Neuronal stem cell (in vitro differentiated cells): Measurements from ENCODE around the gene SYDE2.
A peak's percentile ranks its signal among the peaks of the same experiment; 100 is the strongest.

Experiments
- DNase-seq: peaks from one replicate; pipeline ENCODE4 v3.0.0-alpha.2; 2013; ENCODE audit warnings: low spot score
- H2AFZ ChIP-seq: one replicate; pipeline ENCODE4 v1.6.1; 2013; ENCODE audit warnings: mild to moderate bottlenecking, low read length, inconsistent platforms
- H2AK5ac ChIP-seq: 2 replicates; pipeline ENCODE4 v1.6.1; 2013; ENCODE audit warnings: low read depth, mild to moderate bottlenecking, inconsistent platforms, low read length, moderate library complexity, mixed read lengths
- H2BK120ac ChIP-seq: 2 replicates; pipeline ENCODE4 v1.6.1; 2013; ENCODE audit warnings: low read depth, mild to moderate bottlenecking, inconsistent platforms, low read length, moderate library complexity, mixed read lengths
- H2BK12ac ChIP-seq: one replicate; pipeline ENCODE4 v1.6.1; 2013; ENCODE audit warnings: low read length, inconsistent platforms
- H2BK15ac ChIP-seq: 2 replicates; pipeline ENCODE4 v1.6.1; 2013; ENCODE audit warnings: mild to moderate bottlenecking, low read length, inconsistent platforms, mixed read lengths
- H2BK5ac ChIP-seq: one replicate; pipeline ENCODE4 v1.6.1; 2013; ENCODE audit warnings: inconsistent platforms, mild to moderate bottlenecking, low read length, moderate library complexity
- H3K14ac ChIP-seq: one replicate; pipeline ENCODE4 v1.6.1; 2013; ENCODE audit warnings: low read length, inconsistent platforms
- H3K18ac ChIP-seq: 2 replicates; pipeline ENCODE4 v1.6.1; 2013; ENCODE audit warnings: low read length, inconsistent platforms
- H3K23ac ChIP-seq: 2 replicates; pipeline ENCODE4 v1.6.1; 2013; ENCODE audit warnings: low read depth, mild to moderate bottlenecking, mixed read lengths, low read length, inconsistent platforms; ENCODE audit not compliant: poor library complexity
- H3K27ac ChIP-seq: replicated peaks from 3 replicates; pipeline ENCODE4 v1.5.1; 2013; ENCODE audit warnings: low read length, inconsistent platforms
- H3K27me3 ChIP-seq, 3 experiments: 2 replicates each; pipeline ENCODE4 v1.6.1; 2013; ENCODE audit warnings: low read length in 3 of 3, mild to moderate bottlenecking in 2 of 3, inconsistent platforms in 1 of 3, low read depth in 1 of 3, mixed read lengths in 1 of 3, moderate library complexity in 1 of 3; ENCODE audit not compliant: control insufficient read depth in 3 of 3, insufficient read depth in 3 of 3
- H3K36me3 ChIP-seq, 2 donors: replicated peaks in 1 of 2; 2 replicates each; pipeline ENCODE4 v1.6.1; 2013; ENCODE audit warnings: low read length in 2 of 2; ENCODE audit not compliant: control insufficient read depth in 2 of 2, insufficient read depth in 2 of 2
- H3K4ac ChIP-seq: 2 replicates; pipeline ENCODE4 v1.6.1; 2013; ENCODE audit warnings: inconsistent platforms, mild to moderate bottlenecking, low read length, moderate library complexity
- H3K4me1 ChIP-seq, 2 donors: 1 replicate in 1 of 2; 2 replicates in 1 of 2; pipeline ENCODE4 v1.6.1; 2013; ENCODE audit warnings: low read length in 2 of 2, low read depth in 1 of 2; ENCODE audit not compliant: control insufficient read depth in 2 of 2, insufficient read depth in 1 of 2
- H3K4me2 ChIP-seq: one replicate; pipeline ENCODE4 v1.6.1; 2013; ENCODE audit warnings: mild to moderate bottlenecking, low read length, inconsistent platforms; ENCODE audit not compliant: insufficient read depth, poor library complexity, severe bottlenecking
- H3K4me3 ChIP-seq, 2 donors: 2 replicates each; pipeline ENCODE4 v1.5.1; 2013; ENCODE audit warnings: low read length in 2 of 2, mild to moderate bottlenecking in 2 of 2, inconsistent platforms in 1 of 2, moderate library complexity in 1 of 2
- H3K79me1 ChIP-seq: one replicate; pipeline ENCODE4 v1.6.1; 2013; ENCODE audit warnings: low read depth, mild to moderate bottlenecking, inconsistent platforms, low read length, moderate library complexity
- H3K9ac ChIP-seq: one replicate; pipeline ENCODE4 v1.6.1; 2013; ENCODE audit warnings: mild to moderate bottlenecking, low read depth, low read length, inconsistent platforms; ENCODE audit not compliant: poor library complexity
- H3K9me3 ChIP-seq, 2 donors: replicated peaks in 1 of 2; 2 replicates each; pipeline versions ENCODE3 to v1.6.1; 2013; ENCODE audit warnings: low read length in 2 of 2, mild to moderate bottlenecking in 2 of 2, inconsistent platforms in 1 of 2, low read depth in 1 of 2, mixed read lengths in 1 of 2, moderate library complexity in 1 of 2; ENCODE audit not compliant: control insufficient read depth in 2 of 2, insufficient read depth in 1 of 2
- H4K8ac ChIP-seq: one replicate; pipeline ENCODE4 v1.6.1; 2013; ENCODE audit warnings: low read depth, mild to moderate bottlenecking, inconsistent platforms, low read length, moderate library complexity
- H4K91ac ChIP-seq: one replicate; pipeline ENCODE4 v1.6.1; 2013; ENCODE audit warnings: low read length, low read depth, mild to moderate bottlenecking, inconsistent platforms; ENCODE audit not compliant: poor library complexity
- WGBS, 2 donors: extraction: QIAGEN DNeasy Blood & Tissue Kit; methylation state at CpG; one replicate each; pipeline ENCODE4 v1.1.7; 2013; ENCODE audit warnings: missing lambda C conversion rate in 2 of 2, mixed read lengths in 1 of 2; ENCODE audit not compliant: insufficient read length in 2 of 2, insufficient replicate concordance in 1 of 2; ENCODE audit errors: extremely low coverage in 2 of 2; 5-methylcytosine and 5-hydroxymethylcytosine counted together

SYDE2 gene

DNA sequence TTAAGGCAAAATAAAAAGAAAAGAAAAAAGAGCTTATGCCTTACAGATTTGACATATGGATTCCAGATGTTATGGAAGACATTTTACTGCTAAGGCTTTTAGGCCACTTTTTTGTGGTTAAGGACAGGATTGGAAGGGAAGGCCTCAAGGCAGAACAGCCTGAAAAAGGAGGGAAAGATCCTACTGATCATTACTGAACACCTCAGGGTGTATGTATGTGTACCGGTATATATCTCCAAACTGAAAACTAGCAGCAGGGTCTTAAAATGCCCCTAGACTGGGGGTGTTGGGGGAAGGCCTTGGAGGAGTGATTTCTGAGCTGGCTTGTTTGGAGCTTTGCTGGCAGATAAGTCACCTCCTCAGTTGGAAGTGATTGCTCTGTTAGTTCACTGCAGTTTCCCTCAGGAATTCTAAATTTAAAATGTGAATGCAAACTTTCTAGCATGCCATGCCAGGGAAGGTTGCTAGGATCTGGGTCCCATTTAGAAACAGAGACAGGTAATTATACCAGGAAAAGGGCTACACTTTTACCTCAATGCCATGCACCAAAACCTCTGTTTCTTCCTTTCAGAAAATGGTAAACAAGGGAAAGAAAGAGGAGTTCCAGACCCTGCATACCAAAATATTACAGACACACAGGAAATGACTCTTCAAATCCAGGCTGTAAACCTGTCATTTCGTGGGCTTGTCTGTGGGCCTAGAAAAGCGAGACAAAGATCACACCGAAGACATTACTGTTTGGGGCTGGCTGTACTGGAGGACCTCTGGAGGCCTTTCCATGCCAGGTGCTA lies 43.6 kb upstream of the SYDE2 start:
- Histone ChIP-seq H2AK5ac (no peak overlapping the region), H4K91ac (no peak overlapping the region), H3K9ac (no peak overlapping the region), H2AFZ (peak overlapping the region; percentile 38), H2BK5ac (no peak overlapping the region), H3K27ac (peak overlapping the region; percentile 35), H3K14ac (no peak overlapping the region), H3K4me3 (no peak overlapping the region), H3K79me1 (no peaks in the 10 kb centered on the region), H3K27me3 (peaks cover 0 to 12% (median 0%) of the 10 kb centered on the region in 3 experiments), H2BK12ac (no peak overlapping the region), H3K23ac (no peak overlapping the region), H2BK15ac (no peak overlapping the region), H3K18ac (no peak overlapping the region), H3K4me2 (no peak overlapping the region), H3K4me1 (peaks cover 0 to 5% of the 10 kb centered on the region in 2 donors), H3K4ac (no peak overlapping the region), H4K8ac (no peak overlapping the region), H2BK120ac (no peak overlapping the region), H3K36me3 (no peaks in the 10 kb centered on the region), H3K9me3 (no peaks in the 10 kb centered on the region)
- WGBS, 2 donors: no CpG with 5 or more reads among the region's 4 CpGs
- DNase-seq: no peak

DNA sequence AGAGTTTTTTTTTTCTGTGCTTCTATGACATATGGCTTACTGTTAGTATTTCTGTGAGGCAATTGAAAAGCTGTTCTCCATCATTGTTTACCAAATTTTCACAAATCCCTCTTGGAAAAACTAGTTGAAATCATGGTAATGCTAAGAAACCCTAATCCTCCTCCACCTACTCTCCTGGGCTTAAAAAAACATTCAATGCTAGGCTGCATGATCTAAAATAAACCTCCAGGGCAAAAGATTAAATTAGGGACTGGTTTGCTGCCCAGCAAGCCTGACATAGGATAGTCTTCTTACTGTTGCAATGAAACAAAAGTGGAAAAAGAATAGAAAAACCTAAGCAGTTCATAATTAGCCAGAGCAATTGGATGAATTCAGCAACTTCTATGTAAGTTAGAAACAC lies 42.6 kb upstream of the SYDE2 start:
- H3K27me3 ChIP-seq: peaks cover 0 to 15% (median 0%) of the 10 kb centered on the region in 3 experiments
- no peak overlapping the region for H3K14ac ChIP-seq
- H3K4ac ChIP-seq: no peak overlapping the region
- no peak overlapping the region for H2BK12ac ChIP-seq
- H2AK5ac ChIP-seq: no peak overlapping the region
- no peaks in the 10 kb centered on the region for H3K36me3 ChIP-seq
- H3K9ac ChIP-seq: no peak overlapping the region
- H3K23ac ChIP-seq: no peak overlapping the region
- no peak overlapping the region for H3K27ac ChIP-seq
- H3K4me3 ChIP-seq: no peak overlapping the region
- H2AFZ ChIP-seq: no peak overlapping the region
- peaks cover 0 to 5% of the 10 kb centered on the region in 2 donors for H3K4me1 ChIP-seq
- H4K8ac ChIP-seq: no peak overlapping the region
- H3K18ac ChIP-seq: no peak overlapping the region
- no peak overlapping the region for H2BK15ac ChIP-seq
- H2BK120ac ChIP-seq: no peak overlapping the region
- H3K4me2 ChIP-seq: no peak overlapping the region
- no peak for DNase-seq
- no peaks in the 10 kb centered on the region for H3K9me3 ChIP-seq
- H3K79me1 ChIP-seq: no peaks in the 10 kb centered on the region
- no peak overlapping the region for H4K91ac ChIP-seq
- no peak overlapping the region for H2BK5ac ChIP-seq

DNA sequence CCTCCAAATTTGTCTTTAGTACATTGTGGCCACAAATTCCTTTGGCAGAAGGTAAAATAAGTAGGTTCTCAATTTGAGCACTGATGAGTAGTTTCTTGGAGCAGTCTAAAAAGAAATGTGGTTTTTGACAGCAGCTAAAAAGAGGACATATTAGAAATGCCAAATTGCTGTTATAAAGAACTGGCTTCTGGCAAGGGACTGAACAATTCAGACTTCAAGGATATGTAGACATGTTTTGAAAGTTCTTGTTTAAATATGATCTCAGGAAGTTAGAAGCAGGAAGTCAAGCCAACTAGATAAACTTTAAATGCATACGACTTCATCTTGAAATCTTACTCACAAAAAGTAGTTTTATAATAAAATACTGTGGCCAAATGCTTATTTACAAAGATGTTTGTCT lies 39.8 kb upstream of the SYDE2 start:
- H2BK5ac ChIP-seq: no peak overlapping the region
- H3K18ac ChIP-seq: no peak overlapping the region
- H3K27me3 ChIP-seq: peaks cover 0 to 21% (median 0%) of the 10 kb centered on the region in 3 experiments
- H2BK120ac ChIP-seq: no peak overlapping the region
- H2BK15ac ChIP-seq: no peak overlapping the region
- no peaks in the 10 kb centered on the region for H3K79me1 ChIP-seq
- H2AK5ac ChIP-seq: no peak overlapping the region
- H2BK12ac ChIP-seq: no peak overlapping the region
- no peak overlapping the region for H3K9ac ChIP-seq
- DNase-seq: no peak
- H3K4me1 ChIP-seq: peaks cover 0 to 5% of the 10 kb centered on the region in 2 donors
- no peak overlapping the region for H3K23ac ChIP-seq
- no peak overlapping the region for H3K4ac ChIP-seq
- no peaks in the 10 kb centered on the region for H3K36me3 ChIP-seq
- no peak overlapping the region for H3K27ac ChIP-seq
- no peak overlapping the region for H3K4me2 ChIP-seq
- H3K4me3 ChIP-seq: no peak overlapping the region
- H2AFZ ChIP-seq: no peak overlapping the region
- no peaks in the 10 kb centered on the region for H3K9me3 ChIP-seq
- no peak overlapping the region for H4K91ac ChIP-seq
- WGBS, 2 donors: no CpG with 5 or more reads among the region's 1 CpG
- H3K14ac ChIP-seq: no peak overlapping the region
- H4K8ac ChIP-seq: no peak overlapping the region

DNA sequence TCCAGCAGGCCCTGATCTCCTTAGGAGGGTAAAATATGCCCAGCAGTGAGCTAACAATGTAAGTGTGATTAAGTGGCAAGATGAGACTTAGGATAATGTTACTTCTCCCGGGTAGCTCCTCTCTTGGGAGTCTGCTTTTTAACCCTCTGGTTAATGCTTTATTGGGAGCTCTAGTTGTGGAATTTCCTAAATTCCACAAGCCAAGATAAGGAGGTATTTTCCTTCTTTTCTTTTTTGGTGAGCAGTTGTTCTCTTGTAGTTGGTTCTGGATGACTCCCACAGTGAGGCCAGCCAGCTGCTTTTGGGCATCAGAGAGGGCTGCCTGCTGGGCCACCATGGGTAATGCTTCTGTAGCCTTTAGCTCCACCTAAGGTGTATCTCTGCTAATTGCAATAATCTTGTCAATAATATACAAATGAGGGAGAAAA lies 39.4 kb upstream of the SYDE2 start:
- no peak overlapping the region for H2BK12ac ChIP-seq
- H3K9ac ChIP-seq: no peak overlapping the region
- no peak overlapping the region for H4K91ac ChIP-seq
- no peak overlapping the region for H3K14ac ChIP-seq
- no peak overlapping the region for H2AK5ac ChIP-seq
- H3K9me3 ChIP-seq: no peaks in the 10 kb centered on the region
- no peak overlapping the region for H3K23ac ChIP-seq
- no peak for DNase-seq
- H3K4me2 ChIP-seq: no peak overlapping the region
- H3K79me1 ChIP-seq: no peaks in the 10 kb centered on the region
- no CpG with 5 or more reads among the region's 1 CpG for WGBS, 2 donors
- H2BK15ac ChIP-seq: no peak overlapping the region
- no peak overlapping the region for H3K27ac ChIP-seq
- no peak overlapping the region for H3K4me3 ChIP-seq
- no peak overlapping the region for H2BK120ac ChIP-seq
- no peaks in the 10 kb centered on the region for H3K36me3 ChIP-seq
- no peak overlapping the region for H3K18ac ChIP-seq
- no peak overlapping the region for H3K4ac ChIP-seq
- H3K27me3 ChIP-seq: peaks cover 0 to 21% (median 0%) of the 10 kb centered on the region in 3 experiments
- H4K8ac ChIP-seq: no peak overlapping the region
- H2AFZ ChIP-seq: no peak overlapping the region
- no peak overlapping the region for H2BK5ac ChIP-seq
- peaks cover 0 to 5% of the 10 kb centered on the region in 2 donors for H3K4me1 ChIP-seq
